Testis (tissue), 2 donors: ENCODE data around the gene FATE1.

Experiments
- CTCF ChIP-seq, 3 experiments: fragments of 450-650 bp in 2 of 3; fragments of 200-600 bp in 1 of 3; sonication (generic) in 1 of 3; IDR thresholded peaks; one replicate each; pipeline ENCODE4 v1.5.1; 2016 to 2019; ENCODE audit warnings: antibody characterized with exemption in 3 of 3, mild to moderate bottlenecking in 2 of 3, moderate library complexity in 1 of 3
- POLR2A ChIP-seq: fragments of 450-650 bp; IDR thresholded peaks from one replicate; pipeline ENCODE4 v1.6.1; 2017; ENCODE audit warnings: antibody characterized with exemption, mild to moderate bottlenecking, moderate library complexity

- no peak for TF ChIP-seq CTCF (IDR thresholded peaks at IDR 0.05)
- no peak for TF ChIP-seq POLR2A
These were observed 4.7 kb upstream of the FATE1 start for GRCh38 chrX:151711154-151711553.
